OCI-LY3 (cell line): ENCODE data around the gene MBNL1.
"Not testable (repeated sequence)": the region's sequence is repeated elsewhere in the genome, so short reads cannot be mapped to it uniquely, and the experiment has no call there.

Source experiments
- EZH2phosphoT487 ChIP-seq: fragments of 200-600 bp; shearing (Covaris generic); IDR thresholded peaks from 2 replicates; pipeline ENCODE4 v1.6.1; 2018; ENCODE audit warnings: antibody characterized with exemption, mixed run types, low read depth
- TF ChIP-seq, protein P1 (sequence below): fragments of 200-600, 300-600 bp; sonication (generic); IDR thresholded peaks from 2 replicates; pipeline ENCODE4 v1.5.1; 2014; ENCODE audit warnings: antibody characterized with exemption, low read length, low read depth

DNA sequence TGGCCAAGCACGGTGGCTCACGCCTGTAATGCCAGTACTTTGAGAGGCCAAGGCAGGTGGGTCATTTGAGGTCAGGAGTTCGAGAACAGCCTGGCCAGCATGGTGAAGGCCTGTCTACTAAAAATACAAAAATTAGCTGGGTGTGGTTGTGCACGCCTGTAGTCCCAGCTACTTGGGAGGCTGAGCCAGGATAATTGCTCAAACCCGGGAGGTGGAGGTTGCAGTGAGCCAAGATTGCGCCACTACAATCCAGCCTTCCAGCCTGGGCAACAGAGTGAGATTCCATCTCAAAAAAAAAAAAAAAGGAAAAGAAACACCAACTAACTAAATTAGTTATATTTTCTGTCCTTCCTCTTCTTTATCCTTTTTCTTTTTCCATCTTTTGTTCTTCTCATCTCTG, 68.6 kb downstream of the MBNL1 start:
- TF ChIP-seq, protein P1, sequence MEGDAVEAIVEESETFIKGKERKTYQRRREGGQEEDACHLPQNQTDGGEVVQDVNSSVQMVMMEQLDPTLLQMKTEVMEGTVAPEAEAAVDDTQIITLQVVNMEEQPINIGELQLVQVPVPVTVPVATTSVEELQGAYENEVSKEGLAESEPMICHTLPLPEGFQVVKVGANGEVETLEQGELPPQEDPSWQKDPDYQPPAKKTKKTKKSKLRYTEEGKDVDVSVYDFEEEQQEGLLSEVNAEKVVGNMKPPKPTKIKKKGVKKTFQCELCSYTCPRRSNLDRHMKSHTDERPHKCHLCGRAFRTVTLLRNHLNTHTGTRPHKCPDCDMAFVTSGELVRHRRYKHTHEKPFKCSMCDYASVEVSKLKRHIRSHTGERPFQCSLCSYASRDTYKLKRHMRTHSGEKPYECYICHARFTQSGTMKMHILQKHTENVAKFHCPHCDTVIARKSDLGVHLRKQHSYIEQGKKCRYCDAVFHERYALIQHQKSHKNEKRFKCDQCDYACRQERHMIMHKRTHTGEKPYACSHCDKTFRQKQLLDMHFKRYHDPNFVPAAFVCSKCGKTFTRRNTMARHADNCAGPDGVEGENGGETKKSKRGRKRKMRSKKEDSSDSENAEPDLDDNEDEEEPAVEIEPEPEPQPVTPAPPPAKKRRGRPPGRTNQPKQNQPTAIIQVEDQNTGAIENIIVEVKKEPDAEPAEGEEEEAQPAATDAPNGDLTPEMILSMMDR = not testable (repeated sequence)
- not testable (repeated sequence) for TF ChIP-seq EZH2phosphoT487
